Chondrocyte (in vitro differentiated cells): ENCODE measurements around the gene GNAS-AS1. TPM values are rescaled to one million over a fixed set of nuclear protein-coding genes. Genes with fewer than 3 reads are reported as not detected.
A peak's percentile ranks its signal among the peaks of the same experiment; 100 is the strongest.

Experiments
- DNase-seq: peaks from one replicate; pipeline ENCODE4 v3.0.0; 2021; ENCODE audit warnings: mixed read lengths, low spot score
- H3K27ac Mint-ChIP-seq: one replicate; pipeline ENCODE4 v1.8.0; 2021; ENCODE audit warnings: mild to moderate bottlenecking, moderate library complexity, mixed read lengths; ENCODE audit not compliant: unreplicated experiment
- H3K27me3 Mint-ChIP-seq: 2 replicates; pipeline ENCODE4 v1.8.0; 2021; ENCODE audit warnings: low read depth, mixed read lengths
- H3K36me3 Mint-ChIP-seq: 2 replicates; pipeline ENCODE4 v1.8.0; 2021; ENCODE audit warnings: low read depth, mixed read lengths
- H3K4me1 Mint-ChIP-seq: 2 replicates; pipeline ENCODE4 v1.8.0; 2021; ENCODE audit warnings: low read depth, mild to moderate bottlenecking, mixed read lengths
- H3K4me3 Mint-ChIP-seq: one replicate; pipeline ENCODE4 v1.8.0; 2021; ENCODE audit warnings: mild to moderate bottlenecking, moderate library complexity, mixed read lengths; ENCODE audit not compliant: unreplicated experiment
- H3K9me3 Mint-ChIP-seq: 2 replicates; pipeline ENCODE4 v1.8.0; 2021; ENCODE audit warnings: low read depth, mixed read lengths
- long read RNA-seq: library from polyadenylated mRNA; stranded (forward); transcript quantifications from one replicate; pipeline ENCODE4 v2.0.0, GENCODE V29; 2021
- total RNA-seq: library from RNA; stranded (reverse); gene quantifications from 3 replicates; pipeline ENCODE4 v1.2.1, GENCODE V29; 2021
- TF ChIP-seq, protein P1 (sequence below): fragments of 200-600 bp; sonication (generic); IDR thresholded peaks from 2 replicates; pipeline ENCODE4 v1.5.0; 2021; ENCODE audit warnings: antibody characterized with exemption, mild to moderate bottlenecking, moderate library complexity

The GNAS-AS1 gene
- 1.1 to 2.7 TPM (median 1.7 TPM) in 3 replicates for total RNA-seq
- long read RNA-seq, partial matches to known transcripts: 0 of 1 reads
- long read RNA-seq, other reads (novel, unspliced or antisense): 1 of 1 reads

DNA sequence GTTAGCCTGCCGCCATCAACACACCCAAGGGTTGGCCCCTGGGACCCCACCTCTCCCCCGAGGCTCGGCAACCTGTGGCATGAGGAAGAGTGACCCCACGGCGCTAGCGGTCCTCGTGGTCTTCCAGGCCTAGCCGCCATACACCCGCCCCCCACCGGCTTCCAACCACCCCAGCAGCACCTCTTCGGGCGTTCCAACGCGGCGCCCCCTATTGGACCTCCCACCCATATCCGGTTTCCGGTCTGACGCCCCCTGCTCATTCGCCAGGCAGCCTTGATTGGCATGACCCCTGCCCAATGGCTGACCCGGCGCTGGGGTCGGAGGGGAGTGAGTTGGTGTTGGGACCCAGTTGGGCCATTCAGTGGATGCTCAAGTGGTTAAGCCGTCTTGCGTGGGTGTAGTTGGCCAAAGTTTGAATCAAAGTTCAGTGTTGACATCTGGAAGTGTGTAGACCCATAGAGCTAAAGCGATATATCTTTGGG, at the start of gene GNAS-AS1:
GNAS-AS1 (minus strand) TSS at position 210 of the 482 bp plus-strand sequence.
- Mint-ChIP-seq H3K9me3 (no peaks in the 10 kb centered on the region), H3K27ac (no peak within 1 kb of the TSS), H3K4me1 (peaks cover 43% of the 10 kb centered on the region), H3K4me3 (peak within 1 kb of the TSS; percentile 85), H3K27me3 (peaks cover 30% of the 10 kb centered on the region), H3K36me3 (peaks cover 1% of the 10 kb centered on the region)
- peak; percentile 96 for DNase-seq
- TF ChIP-seq, protein P1, sequence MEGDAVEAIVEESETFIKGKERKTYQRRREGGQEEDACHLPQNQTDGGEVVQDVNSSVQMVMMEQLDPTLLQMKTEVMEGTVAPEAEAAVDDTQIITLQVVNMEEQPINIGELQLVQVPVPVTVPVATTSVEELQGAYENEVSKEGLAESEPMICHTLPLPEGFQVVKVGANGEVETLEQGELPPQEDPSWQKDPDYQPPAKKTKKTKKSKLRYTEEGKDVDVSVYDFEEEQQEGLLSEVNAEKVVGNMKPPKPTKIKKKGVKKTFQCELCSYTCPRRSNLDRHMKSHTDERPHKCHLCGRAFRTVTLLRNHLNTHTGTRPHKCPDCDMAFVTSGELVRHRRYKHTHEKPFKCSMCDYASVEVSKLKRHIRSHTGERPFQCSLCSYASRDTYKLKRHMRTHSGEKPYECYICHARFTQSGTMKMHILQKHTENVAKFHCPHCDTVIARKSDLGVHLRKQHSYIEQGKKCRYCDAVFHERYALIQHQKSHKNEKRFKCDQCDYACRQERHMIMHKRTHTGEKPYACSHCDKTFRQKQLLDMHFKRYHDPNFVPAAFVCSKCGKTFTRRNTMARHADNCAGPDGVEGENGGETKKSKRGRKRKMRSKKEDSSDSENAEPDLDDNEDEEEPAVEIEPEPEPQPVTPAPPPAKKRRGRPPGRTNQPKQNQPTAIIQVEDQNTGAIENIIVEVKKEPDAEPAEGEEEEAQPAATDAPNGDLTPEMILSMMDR: peak; percentile 44

DNA sequence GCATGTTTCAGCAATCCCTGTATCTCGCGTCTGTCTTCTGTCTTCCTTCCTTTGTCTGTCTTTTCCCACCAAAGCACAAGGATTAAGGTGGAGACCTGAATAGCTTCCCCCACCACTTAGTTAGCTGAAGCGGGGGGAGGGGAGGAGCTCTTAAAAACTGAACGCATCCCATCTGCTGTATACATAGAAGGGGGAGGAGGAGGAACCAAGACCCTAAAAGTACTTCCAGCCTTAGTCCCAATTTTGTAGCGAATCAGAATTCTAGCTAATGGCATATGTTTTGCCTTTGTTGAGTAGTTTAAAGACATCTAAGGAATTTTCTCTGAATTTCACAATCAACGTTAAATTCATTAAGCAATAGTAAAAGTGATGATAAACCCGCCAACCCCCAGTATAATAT, 49.7 kb upstream of the GNAS-AS1 start:
- TF ChIP-seq, protein P1: no peak
- H3K36me3 Mint-ChIP-seq: peaks cover 18% of the 10 kb centered on the region
- H3K27ac Mint-ChIP-seq: peak overlapping the region; percentile 52
- H3K4me3 Mint-ChIP-seq: no peak overlapping the region
- H3K4me1 Mint-ChIP-seq: peaks cover 76% of the 10 kb centered on the region
- no peaks in the 10 kb centered on the region for H3K27me3 Mint-ChIP-seq
- DNase-seq: no peak
- H3K9me3 Mint-ChIP-seq: no peaks in the 10 kb centered on the region

DNA sequence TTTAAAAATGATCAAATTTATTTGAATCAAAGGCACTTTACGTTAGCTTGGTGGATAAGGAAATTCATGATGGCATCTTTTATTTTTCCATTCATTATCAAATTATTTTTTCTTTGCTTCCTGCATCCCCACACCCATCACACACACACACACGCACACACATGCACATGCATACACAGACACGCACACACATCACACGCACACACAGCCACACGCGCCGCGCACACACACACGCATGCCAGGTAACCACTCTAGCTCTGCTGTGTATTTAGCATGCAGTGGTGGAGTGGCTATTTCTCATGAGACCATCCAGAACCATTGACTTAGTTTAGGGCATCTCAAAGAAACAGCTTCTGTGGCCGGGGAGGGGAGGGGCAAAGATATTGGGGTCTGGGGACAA, 48.8 kb upstream of the GNAS-AS1 start:
- Mint-ChIP-seq H3K4me3 (no peak overlapping the region), H3K9me3 (no peaks in the 10 kb centered on the region), H3K27me3 (no peaks in the 10 kb centered on the region), H3K4me1 (peaks cover 79% of the 10 kb centered on the region), H3K27ac (peak overlapping the region; percentile 38), H3K36me3 (peaks cover 12% of the 10 kb centered on the region)
- DNase-seq: no peak
- TF ChIP-seq, protein P1: no peak

DNA sequence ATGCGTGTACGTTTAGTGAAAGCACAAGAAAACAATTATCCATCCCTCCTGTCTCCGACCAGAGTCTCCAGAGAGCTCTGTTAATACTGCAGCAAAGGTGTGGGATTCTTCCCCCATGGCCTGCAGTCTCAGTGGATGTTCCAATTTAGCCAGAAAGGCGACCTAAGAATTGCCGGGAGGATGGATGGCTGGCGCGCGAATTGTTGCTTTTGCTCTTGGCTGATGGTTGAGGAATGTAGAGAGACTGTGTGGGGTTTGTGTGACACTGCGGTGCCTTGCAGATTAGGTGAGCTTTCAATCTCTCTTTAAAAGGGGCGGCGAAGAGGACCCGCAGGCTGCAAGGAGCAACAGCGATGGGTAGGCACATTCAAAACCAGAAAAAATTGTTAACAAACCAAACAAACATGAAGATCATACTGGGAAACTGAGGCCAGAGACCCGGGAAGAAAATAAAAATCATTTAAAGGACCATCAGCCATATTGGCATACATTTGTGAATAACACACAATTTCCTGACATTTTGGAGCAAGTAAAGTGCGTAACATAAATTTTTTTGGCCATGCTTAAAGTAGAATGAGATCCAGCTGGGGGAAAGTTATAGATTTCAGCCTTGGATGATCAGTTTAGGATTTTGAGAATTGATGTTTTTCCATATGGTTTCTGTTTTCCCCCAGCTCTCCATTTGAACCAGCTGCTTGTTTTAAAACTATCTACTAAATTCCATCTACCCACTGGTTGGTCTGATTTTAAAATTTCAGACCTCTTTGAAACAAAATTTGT, 48.1 kb upstream of the GNAS-AS1 start:
- Mint-ChIP-seq H3K36me3 (peaks cover 12% of the 10 kb centered on the region), H3K4me3 (no peak overlapping the region), H3K27me3 (no peaks in the 10 kb centered on the region), H3K4me1 (peaks cover 86% of the 10 kb centered on the region), H3K9me3 (no peaks in the 10 kb centered on the region), H3K27ac (peak overlapping the region; percentile 55)
- TF ChIP-seq, protein P1: no peak
- DNase-seq: no peak

DNA sequence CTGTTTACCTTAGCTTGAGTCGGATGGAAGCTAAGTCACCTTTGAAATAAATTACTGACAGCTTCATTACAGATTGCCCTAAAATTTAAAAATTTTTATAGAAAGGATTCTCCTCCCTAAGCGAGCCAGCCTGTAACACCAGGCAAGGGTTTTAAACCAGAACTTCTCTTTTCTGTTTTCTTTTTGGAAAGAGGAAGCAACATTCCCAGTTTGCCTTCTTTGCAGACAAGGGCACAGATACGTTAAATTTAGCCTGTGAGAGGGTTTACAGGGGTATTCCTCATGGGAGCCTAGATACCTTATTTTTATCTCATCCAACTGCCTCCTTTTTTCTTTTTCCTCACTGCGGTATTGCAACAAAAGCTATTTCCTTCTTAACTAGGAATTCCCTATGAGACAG, 46.8 kb upstream of the GNAS-AS1 start:
- peak overlapping the region; percentile 86 for H3K27ac Mint-ChIP-seq
- peaks cover 88% of the 10 kb centered on the region for H3K4me1 Mint-ChIP-seq
- TF ChIP-seq, protein P1: no peak
- H3K4me3 Mint-ChIP-seq: no peak overlapping the region
- H3K36me3 Mint-ChIP-seq: peaks cover 6% of the 10 kb centered on the region
- no peak for DNase-seq
- H3K9me3 Mint-ChIP-seq: no peaks in the 10 kb centered on the region
- no peaks in the 10 kb centered on the region for H3K27me3 Mint-ChIP-seq
